ENCODE data around the gene MED6. TPM values are rescaled to one million over a fixed set of nuclear protein-coding genes. Genes with fewer than 3 reads are reported as not detected.

MED6 gene
- total RNA-seq, 1 donor from 2014 or later: 26.5 TPM

GRCh38 chr14:70563417-70563816 is 37.0 kb downstream of the MED6 start:
- TF ChIP-seq, protein P1, sequence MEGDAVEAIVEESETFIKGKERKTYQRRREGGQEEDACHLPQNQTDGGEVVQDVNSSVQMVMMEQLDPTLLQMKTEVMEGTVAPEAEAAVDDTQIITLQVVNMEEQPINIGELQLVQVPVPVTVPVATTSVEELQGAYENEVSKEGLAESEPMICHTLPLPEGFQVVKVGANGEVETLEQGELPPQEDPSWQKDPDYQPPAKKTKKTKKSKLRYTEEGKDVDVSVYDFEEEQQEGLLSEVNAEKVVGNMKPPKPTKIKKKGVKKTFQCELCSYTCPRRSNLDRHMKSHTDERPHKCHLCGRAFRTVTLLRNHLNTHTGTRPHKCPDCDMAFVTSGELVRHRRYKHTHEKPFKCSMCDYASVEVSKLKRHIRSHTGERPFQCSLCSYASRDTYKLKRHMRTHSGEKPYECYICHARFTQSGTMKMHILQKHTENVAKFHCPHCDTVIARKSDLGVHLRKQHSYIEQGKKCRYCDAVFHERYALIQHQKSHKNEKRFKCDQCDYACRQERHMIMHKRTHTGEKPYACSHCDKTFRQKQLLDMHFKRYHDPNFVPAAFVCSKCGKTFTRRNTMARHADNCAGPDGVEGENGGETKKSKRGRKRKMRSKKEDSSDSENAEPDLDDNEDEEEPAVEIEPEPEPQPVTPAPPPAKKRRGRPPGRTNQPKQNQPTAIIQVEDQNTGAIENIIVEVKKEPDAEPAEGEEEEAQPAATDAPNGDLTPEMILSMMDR (IDR thresholded peaks at IDR 0.05): no peak
- Mint-ChIP-seq H3K27ac (ENCODE audit: unreplicated experiment) (no peak overlapping the region), H3K36me3 (ENCODE audit: low read depth) (peaks cover 43% of the 10 kb centered on the region)

GRCh38 chr14:70558356-70558755 is 42.1 kb downstream of the MED6 start:
- H3K27ac Mint-ChIP-seq (ENCODE audit: unreplicated experiment): no peak overlapping the region
- DNase-seq (ENCODE audit: low spot score): no peak
- no peaks in the 10 kb centered on the region for H3K27me3 Mint-ChIP-seq (ENCODE audit: low read depth)
- TF ChIP-seq, protein P1 (IDR thresholded peaks at IDR 0.05): no peak
- H3K9me3 Mint-ChIP-seq (ENCODE audit: low read depth): peaks cover 7% of the 10 kb centered on the region
- no peaks in the 10 kb centered on the region for H3K4me1 Mint-ChIP-seq (ENCODE audit: low read depth)
- H3K4me3 Mint-ChIP-seq (ENCODE audit: unreplicated experiment): no peak overlapping the region
- peaks cover 32% of the 10 kb centered on the region for H3K36me3 Mint-ChIP-seq (ENCODE audit: low read depth)

More at GRCh38 chr14:70563417-70563816, 37.0 kb downstream of the MED6 start:
- H3K27me3 Mint-ChIP-seq (ENCODE audit: low read depth): no peaks in the 10 kb centered on the region
- H3K9me3 Mint-ChIP-seq (ENCODE audit: low read depth): peaks cover 19% of the 10 kb centered on the region
- no peak overlapping the region for H3K4me3 Mint-ChIP-seq (ENCODE audit: unreplicated experiment)
- DNase-seq (ENCODE audit: low spot score): no peak
- H3K4me1 Mint-ChIP-seq (ENCODE audit: low read depth): no peaks in the 10 kb centered on the region

DNA sequence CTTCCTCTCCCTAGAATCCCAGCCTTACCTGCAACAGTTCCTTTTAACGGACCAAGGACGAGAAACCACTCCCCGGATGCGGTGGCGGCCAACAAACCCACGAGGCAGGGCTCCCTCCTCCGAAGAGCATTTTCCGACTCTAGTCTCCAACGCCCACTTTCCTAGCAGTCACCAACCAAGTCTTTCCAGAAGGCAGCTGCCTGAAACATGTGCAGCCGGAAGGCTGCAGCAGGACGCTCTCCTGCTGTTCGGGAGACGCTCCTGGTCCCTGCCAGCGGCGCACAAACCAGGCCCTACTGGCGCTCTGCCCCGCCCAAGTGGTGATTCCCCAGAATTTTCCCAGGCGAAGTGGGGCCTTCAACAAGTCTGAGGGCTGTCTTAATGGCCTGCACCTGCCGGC is 44.6 kb downstream of the MED6 start:
- no peak overlapping the region for H3K4me3 Mint-ChIP-seq (ENCODE audit: unreplicated experiment)
- H3K27ac Mint-ChIP-seq (ENCODE audit: unreplicated experiment): no peak overlapping the region
- TF ChIP-seq, protein P1 (IDR thresholded peaks at IDR 0.05): no peak
- peaks cover 13% of the 10 kb centered on the region for H3K36me3 Mint-ChIP-seq (ENCODE audit: low read depth)
- no peaks in the 10 kb centered on the region for H3K4me1 Mint-ChIP-seq (ENCODE audit: low read depth)
- no peak for DNase-seq (ENCODE audit: low spot score)
- no peaks in the 10 kb centered on the region for H3K27me3 Mint-ChIP-seq (ENCODE audit: low read depth)
- peaks cover 4% of the 10 kb centered on the region for H3K9me3 Mint-ChIP-seq (ENCODE audit: low read depth)

DNA sequence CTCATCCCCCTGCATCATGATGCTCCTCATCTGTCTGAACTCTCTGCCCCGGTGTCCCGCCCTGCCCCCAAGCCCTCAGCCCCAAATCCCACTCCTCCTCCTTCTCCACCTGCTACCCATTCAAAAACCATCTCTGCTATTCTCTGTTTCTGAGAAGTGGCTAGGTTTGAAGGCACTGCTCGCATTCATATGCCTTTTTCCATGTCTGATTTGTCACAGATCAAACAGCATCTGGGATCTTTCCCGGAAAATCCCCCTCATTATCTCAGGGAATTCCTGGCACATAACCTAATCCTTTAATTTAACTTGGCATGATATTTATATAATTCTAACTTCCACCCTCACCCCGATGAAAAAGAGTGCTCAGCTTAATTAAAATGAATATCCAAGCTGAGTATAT is 62.4 kb downstream of the MED6 start:
- DNase-seq (ENCODE audit: low spot score): no peak
- Mint-ChIP-seq H3K9me3 (ENCODE audit: low read depth) (peaks cover 24% of the 10 kb centered on the region), H3K27me3 (ENCODE audit: low read depth) (no peaks in the 10 kb centered on the region)

DNA sequence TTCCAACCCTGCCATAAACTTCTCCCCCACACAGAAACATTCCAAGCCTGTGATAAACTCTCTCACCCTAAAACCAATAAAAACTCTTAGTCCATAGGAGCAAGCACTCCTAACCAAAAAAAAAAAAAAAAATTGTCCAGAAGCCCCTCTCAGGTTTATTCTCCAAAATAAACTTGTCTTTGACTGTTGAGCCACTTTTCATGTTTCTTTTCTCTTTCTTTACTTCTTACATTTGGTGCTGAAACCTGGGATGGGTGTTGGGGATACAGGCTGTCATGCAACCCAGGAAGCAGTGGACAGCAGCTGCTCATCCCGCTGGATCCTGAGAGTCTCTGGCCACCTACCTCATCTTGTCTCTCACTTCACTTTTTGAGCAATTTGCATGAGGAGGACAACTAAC is 63.6 kb downstream of the MED6 start:
- Mint-ChIP-seq H3K9me3 (ENCODE audit: low read depth) (peaks cover 35% of the 10 kb centered on the region), H3K27me3 (ENCODE audit: low read depth) (no peaks in the 10 kb centered on the region), H3K4me3 (ENCODE audit: unreplicated experiment) (no peak overlapping the region), H3K4me1 (ENCODE audit: low read depth) (no peaks in the 10 kb centered on the region), H3K27ac (ENCODE audit: unreplicated experiment) (no peak overlapping the region), H3K36me3 (ENCODE audit: low read depth) (peaks cover 28% of the 10 kb centered on the region)
- TF ChIP-seq, protein P1 (IDR thresholded peaks at IDR 0.05): no peak
- no peak for DNase-seq (ENCODE audit: low spot score)

More for the DNA sequence above, 62.4 kb downstream of the MED6 start:
- Mint-ChIP-seq H3K36me3 (ENCODE audit: low read depth) (peaks cover 20% of the 10 kb centered on the region), H3K27ac (ENCODE audit: unreplicated experiment) (no peak overlapping the region), H3K4me1 (ENCODE audit: low read depth) (no peaks in the 10 kb centered on the region), H3K4me3 (ENCODE audit: unreplicated experiment) (no peak overlapping the region)
- TF ChIP-seq, protein P1 (IDR thresholded peaks at IDR 0.05): no peak
